H1 (cell line): ENCODE data around the gene ZNF648. TPM values are rescaled to one million over a fixed set of nuclear protein-coding genes. Genes with fewer than 3 reads are reported as not detected.

ENCODE experiments used
- CTCF ChIA-PET: fragments of 300-600 bp; sonication (Branson Sonifier 250); formaldehyde crosslinking; loops from one replicate; lab custom pipeline; 2021; ENCODE audit not compliant: partially characterized antibody; lab: Charles Lee
- POLR2A ChIA-PET: fragments of 300-600 bp; sonication (Branson Sonifier 250); formaldehyde crosslinking; loops from one replicate; lab custom pipeline; 2021; ENCODE audit warnings: inconsistent platforms; ENCODE audit not compliant: partially characterized antibody; lab: Charles Lee
- DNase-seq, 2 experiments: peaks; one replicate each; pipeline versions ENCODE4 v3.0.0 to v3.0.0-alpha.2; 2010 to 2022; ENCODE audit warnings: low spot score in 2 of 2, low read depth in 1 of 2, mixed read lengths in 1 of 2
- FAIRE-seq: peaks from 2 replicates; lab custom pipeline; 2011; peaks lifted over from hg19 to GRCh38; lab: Jason Lieb, UNC
- H2AFZ ChIP-seq: 2 replicates; pipeline ENCODE4 v1.8.1; 2012; ENCODE audit warnings: low read length, inconsistent platforms
- H2AK5ac ChIP-seq: 2 replicates; pipeline ENCODE4 v1.6.1; 2013; ENCODE audit warnings: low read depth, low read length
- H2BK120ac ChIP-seq: replicated peaks from 2 replicates; pipeline ENCODE3; 2013; ENCODE audit warnings: low read depth, low read length, inconsistent platforms
- H2BK12ac ChIP-seq: 2 replicates; pipeline ENCODE4 v1.6.1; 2013; ENCODE audit warnings: low read depth, low read length
- H2BK15ac ChIP-seq: 2 replicates; pipeline ENCODE4 v1.6.1; 2013; ENCODE audit warnings: low read length
- H2BK20ac ChIP-seq: 2 replicates; pipeline ENCODE4 v1.6.1; 2013; ENCODE audit warnings: low read length
- H2BK5ac ChIP-seq: 2 replicates; pipeline ENCODE4 v1.6.1; 2013; ENCODE audit warnings: low read depth, low read length
- H3K14ac ChIP-seq: 2 replicates; pipeline ENCODE4 v1.6.1; 2013; ENCODE audit warnings: inconsistent platforms; ENCODE audit not compliant: insufficient read length
- H3K18ac ChIP-seq: 2 replicates; pipeline ENCODE4 v1.6.1; 2013; ENCODE audit warnings: low read length; ENCODE audit errors: extremely low read depth
- H3K23ac ChIP-seq: 2 replicates; pipeline ENCODE4 v1.6.1; 2013; ENCODE audit warnings: inconsistent platforms; ENCODE audit not compliant: insufficient read length
- H3K23me2 ChIP-seq: 2 replicates; pipeline ENCODE4 v1.6.1; 2013; ENCODE audit warnings: low read depth, low read length
- H3K27ac ChIP-seq: 2 replicates; pipeline ENCODE4 v1.6.1; 2011; ENCODE audit warnings: low read depth, low read length, inconsistent platforms
- H3K27me3 ChIP-seq, 4 experiments: replicated peaks in 1 of 4; 1 replicate in 1 of 4; 2 replicates in 3 of 4; pipeline versions ENCODE4 v1.6.1 to v1.8.1; 2011 to 2013; ENCODE audit warnings: low read length in 3 of 4, mild to moderate bottlenecking in 3 of 4, inconsistent platforms in 2 of 4, mixed read lengths in 2 of 4, moderate library complexity in 1 of 4; ENCODE audit not compliant: control insufficient read depth in 3 of 4, insufficient read depth in 3 of 4; ENCODE audit errors: extremely low read depth in 1 of 4
- H3K36me3 ChIP-seq, 4 experiments: 2 replicates each; pipeline versions ENCODE4 v1.6.1 to v1.8.1; 2011 to 2013; ENCODE audit warnings: mild to moderate bottlenecking in 4 of 4, low read length in 3 of 4, moderate library complexity in 2 of 4, control low read depth in 1 of 4, inconsistent platforms in 1 of 4; ENCODE audit not compliant: insufficient read depth in 4 of 4, control insufficient read depth in 2 of 4
- H3K4ac ChIP-seq: replicated peaks from 2 replicates; pipeline ENCODE3; 2013; ENCODE audit warnings: low read length, low read depth, mixed read lengths, inconsistent platforms; ENCODE audit not compliant: insufficient read length
- H3K4me1 ChIP-seq, 4 experiments: replicated peaks in 1 of 4; 1 replicate in 1 of 4; 2 replicates in 3 of 4; pipeline versions ENCODE4 v1.6.1 to v1.8.1; 2011 to 2013; ENCODE audit warnings: low read length in 3 of 4, inconsistent platforms in 2 of 4, mixed read lengths in 1 of 4; ENCODE audit not compliant: insufficient read depth in 4 of 4, control insufficient read depth in 3 of 4
- H3K4me2 ChIP-seq, 2 experiments: 2 replicates each; pipeline versions ENCODE4 v1.6.1 to v1.8.1; 2011 to 2013; ENCODE audit warnings: low read depth in 2 of 2, low read length in 2 of 2, control low read depth in 1 of 2, inconsistent platforms in 1 of 2, mild to moderate bottlenecking in 1 of 2; ENCODE audit not compliant: insufficient read depth in 1 of 2
- H3K4me3 ChIP-seq, 4 experiments: fragments of 200-600, 300-600 bp in 1 of 4; sonication (generic), shearing (Covaris generic), sonication (Bioruptor Twin) in 1 of 4; 2 replicates each; pipeline versions ENCODE4 v1.5.1 to v1.8.1; 2011 to 2016; ENCODE audit warnings: low read length in 4 of 4, low read depth in 3 of 4, control low read depth in 2 of 4, inconsistent platforms in 2 of 4, mild to moderate bottlenecking in 2 of 4, mixed read lengths in 1 of 4, moderate library complexity in 1 of 4; ENCODE audit not compliant: insufficient read depth in 2 of 4; ENCODE audit errors: extremely low read depth in 1 of 4
- H3K56ac ChIP-seq: replicated peaks from 2 replicates; pipeline ENCODE3; 2013; ENCODE audit warnings: low read depth, mild to moderate bottlenecking, mixed read lengths, low read length, inconsistent platforms; ENCODE audit not compliant: insufficient read length
- H3K79me1 ChIP-seq: 2 replicates; pipeline ENCODE4 v1.6.1; 2013; ENCODE audit warnings: low read depth, low read length, control low read depth
- H3K79me2 ChIP-seq, 2 experiments: 2 replicates each; pipeline versions ENCODE4 v1.6.1 to v1.8.1; 2012 to 2013; ENCODE audit warnings: low read length in 2 of 2, mild to moderate bottlenecking in 2 of 2, inconsistent platforms in 1 of 2; ENCODE audit not compliant: insufficient read depth in 2 of 2, control insufficient read depth in 1 of 2
- H3K9ac ChIP-seq, 4 experiments: replicated peaks in 1 of 4; 1 replicate in 1 of 4; 2 replicates in 3 of 4; pipeline versions ENCODE4 v1.6.1 to v1.8.1; 2011 to 2013; ENCODE audit warnings: low read depth in 3 of 4, low read length in 3 of 4, control low read depth in 2 of 4, mild to moderate bottlenecking in 2 of 4, moderate library complexity in 2 of 4, inconsistent platforms in 1 of 4; ENCODE audit errors: extremely low read depth in 1 of 4
- H3K9me3 ChIP-seq, 2 experiments: 2 replicates each; pipeline versions ENCODE4 v1.6.1 to v1.8.1; 2012 to 2013; ENCODE audit warnings: mild to moderate bottlenecking in 2 of 2, moderate library complexity in 2 of 2, control low read depth in 1 of 2, inconsistent platforms in 1 of 2, low read depth in 1 of 2, low read length in 1 of 2, mixed read lengths in 1 of 2; ENCODE audit not compliant: insufficient read depth in 2 of 2
- H4K20me1 ChIP-seq, 2 experiments: replicated peaks in 1 of 2; 2 replicates each; pipeline versions ENCODE3 to v1.8.1; 2011 to 2013; ENCODE audit warnings: inconsistent platforms in 2 of 2, low read length in 2 of 2, mild to moderate bottlenecking in 1 of 2; ENCODE audit not compliant: insufficient read depth in 2 of 2, control insufficient read depth in 1 of 2
- H4K5ac ChIP-seq: 2 replicates; pipeline ENCODE4 v1.6.1; 2013; ENCODE audit warnings: low read length, low read depth, mixed read lengths, inconsistent platforms; ENCODE audit not compliant: insufficient read length
- H4K8ac ChIP-seq: 2 replicates; pipeline ENCODE4 v1.8.0; 2013; ENCODE audit warnings: mild to moderate bottlenecking, moderate library complexity, low read length, inconsistent platforms; ENCODE audit not compliant: insufficient read depth; ENCODE audit errors: extremely low read depth
- H4K91ac ChIP-seq: replicated peaks from 2 replicates; pipeline ENCODE3; 2013; ENCODE audit warnings: low read length, mixed read lengths, inconsistent platforms; ENCODE audit not compliant: insufficient read length
- SRF ChIP-seq: IDR thresholded peaks from 2 replicates; pipeline ENCODE4 v1.6.1; 2011; ENCODE audit warnings: mild to moderate bottlenecking, low read depth, low read length, moderate library complexity
- WGBS, 2 experiments: shearing (Covaris generic) in 1 of 2; methylation state at CpG; one replicate each; pipeline versions ENCODE4 v1.1.6 to v1.1.7; 2013 to 2015; ENCODE audit warnings: low lambda C conversion rate in 2 of 2, mixed read lengths in 2 of 2, inconsistent platforms in 1 of 2, low coverage in 1 of 2, missing lambda C conversion rate in 1 of 2; ENCODE audit not compliant: insufficient replicate concordance in 2 of 2, insufficient coverage in 1 of 2, insufficient read length in 1 of 2; ENCODE audit errors: extremely low coverage in 1 of 2, missing lambda C conversion rate in 1 of 2; 5-methylcytosine and 5-hydroxymethylcytosine counted together
- polyA plus RNA-seq, 7 experiments: library from polyadenylated mRNA; depleted of rRNA in 3 of 7; stranded (reverse) in 5 of 7; unstranded in 2 of 7; fragments of >200 nt in 5 of 7; fragments of 200-250 nt in 2 of 7; gene quantifications; 1 replicate in 5 of 7; 2 replicates in 1 of 7; 4 replicates in 1 of 7; pipeline versions ENCODE4 v1.2.1 to v1.2.3, GENCODE V29; 2011 to 2013; ENCODE audit warnings: missing spikeins in 2 of 7, mixed read lengths in 2 of 7
- total RNA-seq: library from RNA; stranded (reverse); fragmentation: NEBNext Ultra II Directional; extraction: Animal tissue kit (Norgen Biotek cat#: 25700); gene quantifications from 2 replicates; pipeline ENCODE4 v1.2.1, GENCODE V29; 2021

The ZNF648 gene
- total and polyA plus RNA-seq, 2 of the 8 experiments (the other 6 are each of a cell fraction or from before 2014, with no cell fraction given): 0.20 to 0.53 TPM

DNA sequence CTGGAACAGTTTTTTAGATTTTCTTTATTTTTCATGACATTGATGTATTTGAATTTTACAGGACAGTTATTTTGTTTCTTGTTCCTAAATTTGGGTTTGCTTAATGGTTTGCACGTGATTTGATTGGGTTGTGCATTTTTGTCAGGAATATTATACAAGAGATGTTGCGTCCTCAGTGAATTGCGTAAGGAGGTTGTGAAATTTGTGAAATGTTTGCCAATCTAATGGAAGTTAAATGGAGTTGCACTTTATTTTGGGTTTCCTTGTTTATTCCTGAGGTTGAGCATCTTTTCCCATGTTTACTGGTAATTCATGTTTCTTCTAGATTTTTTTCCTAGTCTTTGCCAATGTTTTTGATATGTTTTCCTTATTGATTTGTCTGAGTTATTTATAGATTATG is 19.9 kb downstream of the ZNF648 start:
- H3K9me3 ChIP-seq: peaks cover 16% of the 10 kb centered on the region in 2 experiments
- no peak overlapping the region for H3K14ac ChIP-seq
- H2BK15ac ChIP-seq: no peak overlapping the region
- H4K5ac ChIP-seq: no peak overlapping the region
- no peaks in the 10 kb centered on the region for H3K23me2 ChIP-seq
- H2BK20ac ChIP-seq: no peak overlapping the region
- no peak overlapping the region for H3K27ac ChIP-seq
- H3K56ac ChIP-seq: no peak overlapping the region
- no peak overlapping the region for H2AFZ ChIP-seq
- no peaks in the 10 kb centered on the region for H3K79me2 ChIP-seq
- H3K4me3 ChIP-seq: no peak overlapping the region
- H3K79me1 ChIP-seq: no peaks in the 10 kb centered on the region
- H3K4me2 ChIP-seq: no peak overlapping the region
- H3K36me3 ChIP-seq: no peaks in the 10 kb centered on the region; a peak in 1 of 8 replicates
- H3K4ac ChIP-seq: no peak overlapping the region
- H3K27me3 ChIP-seq: no peaks in the 10 kb centered on the region
- no peak overlapping the region for H4K8ac ChIP-seq
- no peak overlapping the region for H3K9ac ChIP-seq
- H2BK5ac ChIP-seq: no peak overlapping the region
- FAIRE-seq (no peak), DNase-seq (no peak)
- H2AK5ac ChIP-seq: no peak overlapping the region
- no peak overlapping the region for H2BK12ac ChIP-seq
- ChIA-PET CTCF (no interaction called here), POLR2A (no interaction called here)
- H2BK120ac ChIP-seq: no peak overlapping the region
- no peaks in the 10 kb centered on the region for H4K20me1 ChIP-seq
- WGBS, 2 experiments: 87% methylated on average over 3 of the region's 3 CpGs; no CpG with 5 or more reads in 1 of the 2 experiments
- no peak overlapping the region for H3K23ac ChIP-seq
- no peak overlapping the region for H3K18ac ChIP-seq
- no peak overlapping the region for H4K91ac ChIP-seq
- H3K4me1 ChIP-seq: no peaks in the 10 kb centered on the region
- TF ChIP-seq SRF: no peak
